Astrocyte (in vitro differentiated cells and primary cell): ENCODE results near the gene TMEM184A.

Source experiments
- EZH2 ChIP-seq: IDR thresholded peaks from 2 replicates; pipeline ENCODE4 v1.6.1; 2012; ENCODE audit warnings: mild to moderate bottlenecking, low read length, inconsistent platforms; ENCODE audit not compliant: insufficient read depth
- TF ChIP-seq, protein P1 (sequence below): IDR thresholded peaks from 2 replicates; pipeline ENCODE4 v1.5.1; 2011; ENCODE audit warnings: low read depth, mild to moderate bottlenecking, inconsistent platforms, low read length, moderate library complexity; ENCODE audit not compliant: insufficient read depth

DNA sequence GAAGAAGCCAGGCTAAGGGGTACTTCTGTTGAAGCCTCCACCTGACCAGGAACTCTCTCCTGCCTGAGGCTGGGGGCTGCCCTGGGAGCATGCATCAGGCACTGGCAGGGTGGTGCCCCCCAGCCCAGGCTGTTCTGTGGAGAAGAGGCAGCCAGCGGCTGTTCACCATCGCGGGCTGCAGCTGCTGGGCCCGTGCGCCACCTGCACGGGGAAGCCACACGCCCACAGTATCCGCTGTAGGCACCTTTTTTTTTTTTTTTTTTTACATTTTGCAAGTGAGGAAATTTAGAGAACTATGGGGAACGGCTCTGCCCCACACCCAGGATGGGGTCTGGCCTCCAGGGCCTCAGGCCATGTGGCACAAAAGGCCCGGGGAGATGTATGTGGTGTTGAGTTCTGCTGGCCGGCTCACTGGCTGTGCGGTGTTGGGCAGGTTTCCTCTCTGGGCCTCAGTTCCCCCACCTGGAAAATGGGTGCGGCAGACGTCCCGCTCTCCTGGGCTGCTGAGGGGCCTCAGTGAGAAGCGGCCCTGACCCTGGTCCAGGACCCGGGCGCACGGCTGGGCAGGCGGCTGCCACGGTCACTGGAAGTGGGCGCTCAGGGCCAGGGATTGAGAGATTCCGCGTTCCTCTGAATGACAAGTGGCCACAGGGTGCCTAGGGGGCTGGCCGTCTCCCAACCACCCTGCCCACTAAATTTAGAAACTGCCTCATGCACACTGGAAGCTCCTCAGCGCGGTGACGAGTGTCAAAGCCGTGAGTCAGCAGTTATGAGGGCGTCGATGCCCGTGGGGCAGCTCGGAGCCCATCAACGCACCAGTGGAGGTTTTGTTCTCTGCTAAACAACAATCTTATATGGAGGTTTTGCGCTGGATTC lies 43.0 kb downstream of the TMEM184A start:
- no peak for TF ChIP-seq EZH2
- TF ChIP-seq, protein P1, sequence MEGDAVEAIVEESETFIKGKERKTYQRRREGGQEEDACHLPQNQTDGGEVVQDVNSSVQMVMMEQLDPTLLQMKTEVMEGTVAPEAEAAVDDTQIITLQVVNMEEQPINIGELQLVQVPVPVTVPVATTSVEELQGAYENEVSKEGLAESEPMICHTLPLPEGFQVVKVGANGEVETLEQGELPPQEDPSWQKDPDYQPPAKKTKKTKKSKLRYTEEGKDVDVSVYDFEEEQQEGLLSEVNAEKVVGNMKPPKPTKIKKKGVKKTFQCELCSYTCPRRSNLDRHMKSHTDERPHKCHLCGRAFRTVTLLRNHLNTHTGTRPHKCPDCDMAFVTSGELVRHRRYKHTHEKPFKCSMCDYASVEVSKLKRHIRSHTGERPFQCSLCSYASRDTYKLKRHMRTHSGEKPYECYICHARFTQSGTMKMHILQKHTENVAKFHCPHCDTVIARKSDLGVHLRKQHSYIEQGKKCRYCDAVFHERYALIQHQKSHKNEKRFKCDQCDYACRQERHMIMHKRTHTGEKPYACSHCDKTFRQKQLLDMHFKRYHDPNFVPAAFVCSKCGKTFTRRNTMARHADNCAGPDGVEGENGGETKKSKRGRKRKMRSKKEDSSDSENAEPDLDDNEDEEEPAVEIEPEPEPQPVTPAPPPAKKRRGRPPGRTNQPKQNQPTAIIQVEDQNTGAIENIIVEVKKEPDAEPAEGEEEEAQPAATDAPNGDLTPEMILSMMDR = no peak
